Pericardium fibroblast (primary cell): ENCODE data around the gene SAMD4A. TPM values are rescaled to one million over a fixed set of nuclear protein-coding genes. Genes with fewer than 3 reads are reported as not detected.

Experiments used
- total RNA-seq: library from RNA; depleted of rRNA; stranded (reverse); fragments of >200 nt; gene quantifications from 2 replicates; pipeline ENCODE4 v1.2.3, GENCODE V29; 2015

Gene SAMD4A
- total RNA-seq: 7.1 and 14.5 TPM in 2 replicates

GRCh38 chr14:54566410-54567223 lies at the start of gene SAMD4A:
Gene SAMD4A, plus strand, starts transcription at chr14:54567128. Its CDS starts 789 bp downstream, at chr14:54567917.

Other genes starting within 250 kb of the SAMD4A start
- 6.2 and 13.0 TPM in 2 replicates for gene CDKN3, start 170.1 kb upstream of the SAMD4A start, total RNA-seq
- gene CNIH1, start 125.8 kb upstream of the SAMD4A start, total RNA-seq: 277 and 289 TPM in 2 replicates
- gene GMFB, start 78.1 kb upstream of the SAMD4A start, total RNA-seq: 52.0 and 53.9 TPM in 2 replicates
- 5.9 and 18.1 TPM in 2 replicates for gene CGRRF1, start 57.2 kb upstream of the SAMD4A start, total RNA-seq